ENCODE measurements around the gene GFRA1.

The GFRA1 gene, protein sequence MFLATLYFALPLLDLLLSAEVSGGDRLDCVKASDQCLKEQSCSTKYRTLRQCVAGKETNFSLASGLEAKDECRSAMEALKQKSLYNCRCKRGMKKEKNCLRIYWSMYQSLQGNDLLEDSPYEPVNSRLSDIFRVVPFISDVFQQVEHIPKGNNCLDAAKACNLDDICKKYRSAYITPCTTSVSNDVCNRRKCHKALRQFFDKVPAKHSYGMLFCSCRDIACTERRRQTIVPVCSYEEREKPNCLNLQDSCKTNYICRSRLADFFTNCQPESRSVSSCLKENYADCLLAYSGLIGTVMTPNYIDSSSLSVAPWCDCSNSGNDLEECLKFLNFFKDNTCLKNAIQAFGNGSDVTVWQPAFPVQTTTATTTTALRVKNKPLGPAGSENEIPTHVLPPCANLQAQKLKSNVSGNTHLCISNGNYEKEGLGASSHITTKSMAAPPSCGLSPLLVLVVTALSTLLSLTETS

DNA sequence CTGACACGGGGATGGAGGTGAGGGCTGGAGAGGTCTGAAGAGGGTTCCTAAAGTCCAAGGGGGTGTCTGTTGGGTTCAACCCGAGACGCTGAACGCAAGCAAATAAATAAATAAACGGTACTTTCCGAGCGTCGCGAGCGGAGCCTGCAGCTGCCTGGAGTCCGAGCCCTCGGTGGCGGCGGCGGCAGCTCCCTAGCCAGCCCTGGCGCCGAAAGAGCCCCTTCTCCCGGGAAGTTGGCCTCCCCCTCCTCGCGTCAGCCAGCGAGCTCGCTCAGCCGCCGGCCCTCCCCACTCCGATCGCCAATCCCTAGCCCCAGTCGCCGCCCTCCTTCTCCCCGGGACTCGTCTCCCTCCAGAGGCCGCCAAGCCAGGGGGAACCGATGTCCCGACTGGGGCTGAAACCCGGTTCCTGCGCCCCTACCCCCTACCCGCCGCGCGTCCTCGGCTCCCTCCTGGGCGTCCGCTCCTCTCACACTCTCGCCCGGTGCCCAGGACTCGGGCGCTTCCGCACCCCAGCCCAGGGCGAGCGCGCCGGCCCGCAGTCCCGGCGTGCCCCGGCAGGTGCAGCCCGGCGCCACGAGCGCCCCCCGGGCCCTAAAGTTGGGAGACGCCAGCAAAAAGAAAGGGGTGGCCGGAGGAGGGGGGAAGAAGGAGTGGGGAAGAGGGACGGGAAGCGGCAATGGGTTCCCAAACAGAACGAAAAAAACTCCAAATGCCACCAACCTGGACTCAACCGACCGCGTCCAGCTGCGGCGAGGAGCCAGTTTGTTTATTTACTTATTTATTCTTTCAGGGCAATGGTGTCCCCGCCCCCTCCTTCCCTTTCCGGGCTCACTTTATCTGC, at the start of gene GFRA1:
GFRA1 (minus strand) TSS at position 767 of the 844 bp plus-strand sequence. CDS start 1,177 bp downstream, outside the sequence.
- no peak for DNase-seq (ENCODE audit: low spot score)

DNA sequence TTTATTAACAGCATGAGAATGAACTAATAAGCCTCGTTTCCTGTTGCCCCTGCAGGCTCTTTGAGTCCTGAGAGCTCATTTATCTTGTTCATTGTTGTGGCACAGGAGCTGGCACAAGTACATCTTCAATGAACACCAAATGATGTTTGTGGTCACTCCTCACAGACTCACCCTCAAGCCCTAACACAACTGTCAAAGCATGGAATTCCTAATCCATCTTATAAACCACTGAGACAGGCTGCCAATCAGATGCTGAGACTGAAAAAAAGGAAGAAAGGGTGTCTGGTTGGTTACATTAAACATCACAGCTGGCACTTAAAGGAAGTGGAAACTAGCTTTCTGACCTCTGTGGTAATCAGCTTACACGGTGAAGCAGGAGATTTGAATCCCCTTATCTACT, 43.5 kb upstream of the GFRA1 start:
- DNase-seq (ENCODE audit: low spot score), result no peak

DNA sequence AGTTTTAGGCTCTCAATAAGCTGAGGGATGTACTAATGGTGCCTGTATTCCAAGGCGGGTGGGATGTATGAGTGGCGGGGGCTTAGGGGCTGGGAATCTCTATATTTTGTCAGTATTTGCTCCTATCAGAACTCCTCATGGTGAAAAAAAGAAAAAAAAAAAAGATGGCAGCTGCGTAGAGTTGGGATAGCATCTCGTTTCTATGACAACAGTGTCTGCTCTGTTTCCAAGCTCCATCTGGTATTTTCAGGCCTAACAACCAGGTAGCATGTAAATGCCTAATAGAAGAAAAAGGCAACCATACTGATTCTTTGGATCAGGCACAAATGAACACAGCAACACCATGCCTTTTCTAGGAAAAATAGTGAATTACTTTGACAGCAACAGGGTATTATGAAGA, 39.5 kb upstream of the GFRA1 start:
- no peak for DNase-seq (ENCODE audit: low spot score)

DNA sequence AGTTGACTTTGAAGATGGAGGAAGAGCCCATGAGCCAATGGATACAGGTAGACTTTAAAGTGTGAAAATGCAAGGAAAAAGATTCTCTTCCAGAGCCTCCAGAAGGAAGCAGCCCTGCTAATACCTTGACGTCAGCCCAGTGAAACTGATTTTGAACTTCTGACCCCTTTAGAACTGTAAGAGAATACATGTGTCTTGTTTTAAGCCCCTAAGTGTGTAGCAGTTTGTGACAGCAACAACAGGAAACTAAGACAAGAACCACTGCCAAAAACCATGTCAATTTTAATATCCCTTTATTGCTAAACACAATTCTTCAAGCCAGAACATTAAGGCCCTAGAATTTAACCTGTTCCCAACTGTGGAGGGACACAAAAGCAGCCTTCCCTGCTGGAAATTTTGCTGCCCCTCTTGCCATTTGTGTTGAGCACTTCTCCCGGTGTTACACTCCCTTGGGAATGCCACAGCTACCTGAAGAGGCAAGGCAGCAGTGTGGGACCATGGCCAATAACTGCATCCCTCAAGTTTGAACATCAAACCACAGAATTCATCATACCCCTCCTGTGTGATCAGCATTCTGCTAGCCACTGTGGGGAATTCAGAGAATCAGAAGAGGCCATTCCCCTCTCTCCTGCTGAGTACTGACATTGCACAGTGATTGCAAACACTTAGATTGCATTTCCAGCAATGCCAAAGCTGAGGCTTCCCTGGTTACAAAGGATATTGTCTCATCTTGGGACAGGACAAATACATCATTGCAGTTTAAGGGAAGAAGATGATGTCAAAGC, 38.9 kb upstream of the GFRA1 start:
- DNase-seq (ENCODE audit: low spot score), result no peak

DNA sequence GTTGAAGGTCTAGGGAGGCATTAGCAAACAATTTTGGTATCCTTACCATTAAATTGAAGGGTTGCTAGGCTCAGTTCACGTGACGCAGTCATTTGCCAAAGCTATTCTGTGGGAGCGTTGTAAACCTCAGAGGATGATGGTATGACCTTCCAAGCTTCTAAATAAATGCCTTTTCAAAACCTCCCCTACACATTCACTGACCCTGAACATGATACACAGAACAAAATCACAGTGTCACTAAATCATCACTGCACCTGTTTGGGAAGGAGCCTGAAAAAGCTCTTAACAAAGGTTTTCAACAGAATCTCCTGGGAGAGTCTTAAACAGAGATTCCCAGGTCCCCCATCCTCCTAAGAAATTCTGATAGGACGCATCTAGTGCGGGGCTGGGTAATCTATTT, 38.0 kb upstream of the GFRA1 start:
- no peak for DNase-seq (ENCODE audit: low spot score)

DNA sequence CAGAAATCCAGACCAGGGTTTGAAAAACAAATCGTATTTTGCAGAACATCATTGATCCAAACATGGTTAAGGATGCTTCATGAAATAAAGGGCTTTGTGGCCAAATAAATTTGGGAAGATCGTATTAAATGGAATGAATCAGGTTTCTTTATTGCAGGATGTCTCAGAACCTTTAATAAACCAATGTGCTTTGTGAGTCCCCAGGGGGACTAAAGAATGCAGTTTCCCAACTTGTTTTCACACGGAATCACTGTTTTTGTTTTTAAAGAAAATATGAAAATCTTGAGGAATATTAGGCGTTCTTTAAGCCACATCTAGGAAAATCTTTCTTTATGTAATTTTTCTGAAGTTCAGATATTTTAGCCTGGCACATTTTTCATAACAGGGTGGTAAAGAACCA, 34.4 kb upstream of the GFRA1 start:
- no peak for DNase-seq (ENCODE audit: low spot score)

DNA sequence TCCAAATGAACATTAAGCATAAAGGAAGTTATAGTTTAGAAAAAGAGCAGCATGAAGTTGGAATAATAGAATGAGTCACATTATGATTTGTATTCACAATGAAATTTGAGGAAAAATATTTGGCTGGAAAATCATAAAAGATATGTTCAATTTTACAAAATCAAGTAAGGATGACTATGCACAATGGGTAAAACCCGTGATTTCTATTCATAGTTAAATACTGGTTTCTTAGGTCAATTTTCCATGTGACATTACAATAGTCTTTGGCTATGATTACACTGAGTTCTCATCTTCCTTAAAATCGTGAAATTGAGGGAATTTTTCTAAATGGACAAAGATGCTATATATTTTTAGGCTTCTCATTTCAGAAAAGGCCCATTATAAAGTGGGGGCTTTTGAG, 33.8 kb upstream of the GFRA1 start:
- no peak for DNase-seq (ENCODE audit: low spot score)

DNA sequence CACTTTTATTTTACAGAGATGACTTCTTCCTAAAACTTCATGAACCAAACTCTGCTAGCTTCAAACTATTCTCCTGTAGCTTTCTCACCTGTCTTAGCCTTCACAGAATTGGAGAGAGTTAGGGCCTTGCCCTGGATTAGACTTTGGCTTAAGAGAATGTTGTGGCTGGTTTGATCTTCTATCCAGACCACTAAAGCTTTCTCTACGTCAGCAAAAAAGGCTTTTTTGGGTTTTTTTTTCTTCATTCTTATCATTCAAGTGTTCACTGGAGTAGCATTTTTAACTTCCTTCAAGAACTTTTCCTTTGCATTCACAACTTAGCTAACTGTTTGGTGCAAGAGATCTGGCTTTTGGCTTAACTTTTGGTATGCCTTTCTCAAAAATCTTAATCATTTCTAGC, 31.9 kb upstream of the GFRA1 start:
- no peak for DNase-seq (ENCODE audit: low spot score)

DNA sequence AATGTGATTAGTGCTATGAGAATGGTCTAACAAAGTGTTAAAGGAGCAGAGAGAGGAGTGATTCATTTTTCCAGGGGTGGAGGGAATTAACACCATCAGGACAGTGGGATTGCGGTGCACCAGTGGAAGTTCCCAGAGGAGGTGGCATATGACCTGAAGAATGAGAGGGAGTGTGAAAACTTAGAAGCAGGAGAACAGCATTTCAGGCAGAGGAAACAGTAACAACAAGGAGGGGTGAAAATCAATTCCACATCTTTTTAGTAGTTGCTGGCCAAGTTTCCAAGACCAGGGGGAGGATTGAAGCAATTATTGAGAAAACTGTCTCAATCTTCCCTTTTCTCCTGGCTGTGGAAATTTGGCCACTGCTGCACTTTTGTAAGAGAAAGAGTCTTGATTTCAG, 27.5 kb upstream of the GFRA1 start:
- no peak for DNase-seq (ENCODE audit: low spot score)

DNA sequence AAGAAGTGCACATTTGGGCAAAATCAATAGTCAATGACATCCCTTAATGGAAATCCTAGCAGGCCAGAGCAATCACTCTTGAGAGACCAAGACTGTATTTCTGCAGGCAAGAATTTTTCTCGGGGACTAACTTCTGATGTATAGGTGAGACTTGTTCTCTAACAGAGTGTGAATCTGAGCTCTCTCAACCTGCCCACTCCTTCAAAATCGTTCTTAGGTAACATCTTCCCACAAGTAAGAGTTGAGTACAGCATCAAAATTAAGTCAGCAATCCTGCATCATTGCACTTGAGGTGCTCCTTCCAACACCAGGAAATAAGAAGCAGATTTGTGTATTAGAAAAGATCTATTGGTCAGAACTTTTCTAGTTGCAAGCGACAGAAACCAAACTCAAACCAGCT, 25.6 kb upstream of the GFRA1 start:
- DNase-seq (ENCODE audit: low spot score), result no peak

DNA sequence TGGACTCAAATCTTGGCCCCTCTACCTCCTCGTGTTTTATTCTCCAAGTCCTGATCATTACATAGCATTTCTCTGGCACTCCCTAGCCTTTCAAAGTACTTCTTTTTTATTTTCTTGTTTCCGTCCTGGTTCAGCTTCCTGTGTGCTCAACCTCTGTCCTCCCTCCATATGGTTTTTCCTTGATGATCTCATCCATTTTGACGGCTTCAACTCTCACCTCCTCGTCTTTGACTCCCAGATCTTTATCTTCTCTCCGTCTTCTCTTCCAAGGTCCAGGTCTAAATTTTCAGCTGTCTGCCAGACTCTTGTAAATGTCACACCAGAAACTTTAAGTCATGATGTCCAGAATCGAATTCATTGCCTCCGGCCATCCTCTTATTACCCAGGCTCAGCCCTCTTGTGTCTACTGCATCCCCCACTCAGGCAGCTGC, 23.3 kb upstream of the GFRA1 start:
- DNase-seq (ENCODE audit: low spot score), result no peak

DNA sequence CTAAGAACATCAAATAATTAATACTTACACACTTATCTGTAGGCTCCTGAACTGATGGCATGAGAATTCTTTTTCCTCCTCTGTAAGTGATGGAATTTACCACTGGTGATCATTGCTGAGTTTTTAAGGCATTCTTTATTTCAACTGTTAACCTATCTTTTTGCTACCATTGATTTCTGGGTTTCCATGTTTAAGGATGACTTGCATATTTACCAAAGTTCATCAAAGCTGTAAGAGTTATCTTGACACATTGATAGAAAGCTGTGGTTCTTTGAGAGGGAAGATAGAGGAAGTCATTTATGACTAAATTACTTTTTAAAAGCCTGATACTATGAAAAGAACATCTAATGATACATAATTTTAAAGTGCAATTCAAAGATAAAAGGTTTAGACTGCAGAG, 19.5 kb upstream of the GFRA1 start:
- no peak for DNase-seq (ENCODE audit: low spot score)

DNA sequence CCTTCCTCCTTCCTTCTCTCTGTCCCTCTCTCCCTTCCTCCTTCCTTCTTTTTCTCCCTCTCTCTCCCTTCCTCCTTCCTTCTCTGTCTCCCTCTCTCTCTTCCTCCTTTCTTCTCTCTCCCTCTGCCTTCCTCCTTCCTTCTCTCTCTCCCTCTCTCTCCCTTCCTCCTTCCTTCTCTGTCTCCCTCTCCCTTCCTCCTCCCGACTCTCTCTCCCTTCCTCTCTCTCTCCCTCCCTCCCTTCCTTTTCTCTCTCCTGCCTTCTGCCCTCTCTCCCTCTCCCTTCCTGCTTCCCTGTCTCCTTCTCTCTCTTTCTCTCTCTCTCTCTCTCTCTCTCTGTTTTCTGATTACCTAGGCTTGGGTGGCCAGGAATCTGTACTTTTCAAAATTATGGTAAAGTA, 16.6 kb upstream of the GFRA1 start:
- DNase-seq (ENCODE audit: low spot score), result no peak

DNA sequence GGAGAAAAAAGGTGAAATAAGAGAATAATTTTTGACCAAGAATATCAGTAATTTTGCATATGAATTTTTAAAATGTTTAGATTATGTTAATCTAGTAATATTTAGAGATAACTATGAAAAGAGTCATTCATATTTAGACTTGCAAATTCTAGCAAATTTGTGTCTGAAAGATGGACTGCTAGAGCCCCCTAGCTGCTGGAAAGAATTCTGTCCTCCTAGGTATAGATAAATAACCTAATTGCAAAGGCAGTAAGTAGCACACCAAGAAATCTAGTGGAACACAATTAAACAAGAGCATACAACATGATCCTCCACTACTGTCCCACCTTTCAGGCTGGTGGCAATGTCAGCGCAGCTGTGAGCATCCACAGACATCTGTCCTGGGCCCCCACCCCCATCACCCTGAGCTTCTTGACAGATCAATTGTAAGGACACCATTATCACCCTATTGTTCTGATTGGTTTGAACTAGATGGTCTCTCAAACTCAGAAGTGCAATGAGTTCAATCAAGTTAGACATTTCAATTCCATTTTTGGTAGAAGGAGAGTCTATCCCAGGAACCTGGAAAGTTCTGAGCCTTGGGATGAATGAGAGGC, 15.0 kb upstream of the GFRA1 start:
- DNase-seq (ENCODE audit: low spot score), result no peak

DNA sequence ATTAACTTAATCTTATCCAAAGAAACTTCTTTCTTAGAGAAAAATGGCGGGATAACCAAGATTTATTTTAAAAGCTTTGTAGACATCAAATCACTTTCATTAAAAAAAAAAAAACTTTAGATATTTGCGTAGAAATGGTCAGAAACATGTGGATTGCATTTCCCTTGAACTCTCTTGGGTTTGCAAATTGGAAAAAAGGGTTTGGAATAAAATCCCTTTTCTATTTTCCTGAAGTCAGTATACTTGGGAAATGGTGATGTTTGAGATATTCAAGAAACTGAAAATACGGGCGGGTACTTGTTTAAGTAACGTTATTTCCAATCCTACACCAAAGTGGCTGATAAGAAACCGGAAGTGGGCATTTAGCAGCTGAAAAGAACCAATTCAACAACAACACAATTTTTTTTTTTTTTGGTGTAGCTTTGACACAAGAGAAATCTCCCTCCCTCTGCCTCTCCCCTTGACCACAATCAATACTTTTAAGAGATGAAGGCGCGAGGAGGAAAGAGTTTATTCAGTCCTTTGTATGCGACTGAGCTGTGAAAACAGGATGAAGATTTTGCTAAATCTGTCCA, 13.7 kb upstream of the GFRA1 start:
- no peak for DNase-seq (ENCODE audit: low spot score)

DNA sequence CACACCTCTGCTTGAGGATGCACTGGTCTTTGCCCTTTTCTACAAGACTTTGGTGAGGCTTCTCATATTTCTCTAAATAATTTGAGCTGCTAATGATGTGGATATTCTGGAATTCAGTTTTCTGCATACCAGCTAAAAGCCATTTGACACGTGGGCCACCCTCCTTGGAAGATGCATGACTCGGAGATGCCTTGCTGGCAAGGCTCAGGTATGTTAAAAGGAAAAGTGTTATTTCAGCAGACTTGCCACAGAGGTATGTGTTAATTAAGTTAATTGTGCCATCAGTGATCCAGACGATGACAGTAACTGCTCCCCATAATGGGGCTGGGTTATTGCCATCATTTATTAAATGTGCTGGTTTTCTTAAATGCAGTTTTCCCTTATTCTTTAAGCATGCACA, 8.8 kb upstream of the GFRA1 start:
- DNase-seq (ENCODE audit: low spot score), result no peak

DNA sequence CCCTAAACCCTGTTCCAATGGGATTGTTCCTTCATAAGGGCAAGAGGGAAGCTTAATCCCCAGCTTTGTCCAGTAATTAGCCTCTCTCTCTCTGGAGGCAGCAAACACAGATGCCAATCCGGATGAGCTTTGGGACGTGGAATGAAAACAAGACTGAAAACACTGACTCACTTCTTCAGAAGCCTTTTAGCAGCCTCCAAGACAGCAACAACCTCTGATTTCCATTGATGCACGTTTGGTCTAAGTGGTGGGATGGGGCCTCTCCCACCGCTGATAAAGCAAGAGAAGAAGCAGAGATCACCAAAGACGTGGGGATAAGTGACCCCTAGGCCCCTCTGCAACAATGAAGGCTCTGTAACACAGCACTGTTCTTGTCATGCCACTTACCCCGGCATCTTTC, 5.8 kb upstream of the GFRA1 start:
- no peak for DNase-seq (ENCODE audit: low spot score)

DNA sequence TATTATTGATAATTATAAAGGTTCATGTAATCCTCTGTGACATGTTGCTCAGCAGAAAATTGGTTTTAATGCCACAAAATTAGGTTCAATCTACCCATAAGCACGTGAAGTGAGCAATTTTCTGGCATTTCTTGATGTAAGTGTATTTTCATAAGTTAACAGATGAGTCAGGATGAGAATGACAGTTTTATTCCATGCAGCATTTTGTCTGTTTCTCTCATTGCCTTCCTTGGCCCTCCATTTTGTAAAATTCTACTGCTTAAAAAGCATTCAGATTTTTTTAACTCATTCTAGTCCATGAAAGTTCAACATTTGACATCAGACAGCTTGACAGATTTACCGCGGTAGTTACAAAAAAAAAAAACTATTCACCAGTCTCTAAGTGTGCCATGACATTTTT, 4.0 kb upstream of the GFRA1 start:
- no peak for DNase-seq (ENCODE audit: low spot score)

DNA sequence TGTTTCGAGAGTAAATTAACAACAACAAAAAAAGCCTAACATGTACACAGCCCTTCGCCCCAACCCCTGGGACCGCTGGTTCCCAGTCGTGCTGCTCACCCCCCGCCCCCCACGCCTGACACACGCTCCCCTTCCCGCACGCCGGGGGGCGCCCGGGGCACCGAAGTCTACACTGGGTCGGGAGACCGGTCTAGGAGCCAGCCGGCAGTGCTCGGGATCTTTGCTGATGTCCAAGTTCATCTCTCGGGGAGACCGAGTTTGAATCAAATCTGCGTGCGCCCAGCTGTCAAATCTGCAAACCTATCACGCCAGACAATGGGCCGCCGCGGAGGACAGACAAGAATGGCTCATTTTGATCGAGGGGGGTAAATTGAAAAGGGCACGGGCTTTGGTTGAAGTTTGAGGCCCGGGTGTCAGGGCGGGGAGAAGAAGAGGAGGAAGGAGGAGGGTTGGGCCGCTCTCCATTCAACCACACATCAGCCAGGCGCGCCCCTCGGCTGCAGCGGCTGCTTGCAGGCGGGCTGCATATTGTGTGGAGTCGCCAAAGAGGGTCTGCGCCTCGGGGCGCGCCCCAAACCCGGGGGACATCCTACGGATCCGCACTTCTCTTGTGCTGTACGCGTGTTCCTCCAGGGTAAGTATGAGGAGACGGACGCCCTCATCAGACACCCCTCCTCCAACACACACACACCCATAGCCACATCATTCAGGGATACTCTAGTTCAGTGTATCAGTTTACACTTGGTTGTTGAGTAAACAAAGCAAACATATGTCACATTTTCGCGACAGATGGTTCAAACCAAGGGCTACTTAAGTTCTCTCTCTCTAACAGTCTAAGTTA, 1.3 kb upstream of the GFRA1 start:
- DNase-seq (ENCODE audit: low spot score), result no peak

DNA sequence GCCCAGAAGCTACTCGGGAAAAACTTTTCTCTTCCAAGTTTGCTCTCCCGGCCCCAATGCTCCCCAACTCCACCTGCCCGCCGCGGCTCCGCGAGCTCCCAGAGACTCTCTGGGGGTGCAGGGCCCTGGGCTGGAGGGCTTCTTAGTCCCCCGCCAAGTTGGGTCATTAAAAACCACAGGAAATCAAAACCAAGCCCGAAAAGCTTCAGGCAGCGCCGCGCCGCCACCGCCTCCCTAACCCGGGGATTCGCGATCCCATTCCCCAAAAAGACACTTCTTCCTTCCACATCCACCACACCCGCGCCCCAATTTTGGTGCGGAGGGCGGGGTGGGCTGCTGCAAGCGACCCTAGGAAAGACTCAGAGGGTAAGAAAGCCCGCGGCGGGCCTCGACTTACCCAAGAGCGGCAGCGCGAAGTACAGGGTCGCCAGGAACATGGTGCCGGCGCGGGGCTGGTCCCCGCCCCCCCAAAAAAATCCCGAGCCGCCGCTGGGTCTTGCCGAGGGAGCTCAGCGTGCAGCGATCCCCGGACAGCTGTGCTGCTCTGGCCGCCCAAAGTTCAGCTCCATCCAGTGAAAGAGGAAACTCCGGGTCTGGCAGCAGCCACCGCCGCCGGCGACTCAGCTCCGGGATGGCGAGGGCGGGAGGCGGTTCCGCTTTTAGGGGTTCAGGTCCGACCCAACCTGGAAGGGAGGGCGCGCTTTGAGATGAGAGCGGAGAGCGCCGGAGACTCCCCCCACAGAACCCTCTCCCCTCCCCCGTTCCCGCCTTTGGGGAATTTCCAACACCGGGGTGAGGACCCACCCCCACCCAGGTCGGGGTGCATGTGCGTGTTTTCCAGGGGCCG, 1.2 kb downstream of the GFRA1 start:
- DNase-seq (ENCODE audit: low spot score), result no peak
